HepG2 (cell line): ENCODE measurements around the gene PRRC2A. TPM values are rescaled to one million over a fixed set of nuclear protein-coding genes. Genes with fewer than 3 reads are reported as not detected.

ENCODE experiments used
- ADNP ChIP-seq: sonication (generic); formaldehyde crosslinking; IDR thresholded peaks from 2 replicates; pipeline ENCODE4 v1.4.0; 2020; ENCODE audit warnings: missing genetic modification reagents
- DRAP1 ChIP-seq: IDR thresholded peaks from 2 replicates; pipeline ENCODE4 v1.6.1; 2016; ENCODE audit warnings: missing genetic modification reagents, missing compliant biosample characterization
- FIP1L1 ChIP-seq: fragments of 200-400 bp; formaldehyde crosslinking; IDR thresholded peaks from 2 replicates; pipeline ENCODE4 v1.6.1; 2018; ENCODE audit warnings: low read depth, mild to moderate bottlenecking, low read length, moderate library complexity, borderline replicate concordance; ENCODE audit not compliant: insufficient read depth
- HNF4A ChIP-seq: sonication (generic); formaldehyde crosslinking; IDR thresholded peaks from 2 replicates; pipeline ENCODE4 v1.4.0; 2020; ENCODE audit warnings: missing genetic modification reagents
- IKZF5 ChIP-seq: IDR thresholded peaks from 2 replicates; pipeline ENCODE4 v1.6.1; 2018; ENCODE audit warnings: missing genetic modification reagents, mild to moderate bottlenecking, missing compliant biosample characterization
- ISL2 ChIP-seq: sonication (generic); formaldehyde crosslinking; IDR thresholded peaks from 2 replicates; pipeline ENCODE4 v1.5.0; 2020; ENCODE audit warnings: missing genetic modification reagents
- KLF13 ChIP-seq: sonication (generic); formaldehyde crosslinking; IDR thresholded peaks from 2 replicates; pipeline ENCODE4 v1.4.0; 2020; ENCODE audit warnings: mild to moderate bottlenecking, missing genetic modification reagents
- MEIS2 ChIP-seq: sonication (generic); formaldehyde crosslinking; IDR thresholded peaks from 2 replicates; pipeline ENCODE4 v1.9.0; 2021; ENCODE audit warnings: mild to moderate bottlenecking, missing genetic modification reagents
- NFATC3 ChIP-seq: sonication (generic); formaldehyde crosslinking; IDR thresholded peaks from 2 replicates; pipeline ENCODE4 v1.5.1; 2020; ENCODE audit warnings: mild to moderate bottlenecking, missing genetic modification reagents
- NR3C1 ChIP-seq: sonication (generic); formaldehyde crosslinking; IDR thresholded peaks from 2 replicates; pipeline ENCODE4 v1.4.0; 2020; ENCODE audit warnings: missing genetic modification reagents
- SOX5 ChIP-seq: IDR thresholded peaks from 2 replicates; pipeline ENCODE4 v1.6.1; 2016; ENCODE audit warnings: borderline replicate concordance
- SRSF9 ChIP-seq: fragments of 200-400 bp; formaldehyde crosslinking; IDR thresholded peaks from 2 replicates; pipeline ENCODE4 v1.6.1; 2018; ENCODE audit warnings: borderline replicate concordance, mild to moderate bottlenecking, low read depth, low read length; ENCODE audit not compliant: insufficient read depth, poor library complexity, severe bottlenecking
- TAF1 ChIP-seq: sonication (generic); formaldehyde crosslinking; IDR thresholded peaks from 2 replicates; pipeline ENCODE4 v1.4.0; 2020; ENCODE audit warnings: missing genetic modification reagents
- TGIF2 ChIP-seq: IDR thresholded peaks from 2 replicates; pipeline ENCODE4 v1.6.1; 2016; ENCODE audit warnings: control low read depth, missing compliant biosample characterization
- TOE1 ChIP-seq: sonication (generic); formaldehyde crosslinking; IDR thresholded peaks from 2 replicates; pipeline ENCODE4 v1.4.0; 2020; ENCODE audit warnings: mild to moderate bottlenecking, missing genetic modification reagents
- YEATS4 ChIP-seq: sonication (generic); formaldehyde crosslinking; IDR thresholded peaks from 2 replicates; pipeline ENCODE4 v1.4.0; 2020; ENCODE audit warnings: missing genetic modification reagents, borderline replicate concordance
- ZKSCAN1 ChIP-seq: fragments of 150-350 bp; IDR thresholded peaks from 2 replicates; pipeline ENCODE4 v1.6.1; 2014; ENCODE audit warnings: low read length
- ZNF552 ChIP-seq: sonication (generic); formaldehyde crosslinking; IDR thresholded peaks from 2 replicates; pipeline ENCODE4 v1.9.0; 2022; ENCODE audit warnings: missing genetic modification reagents, mild to moderate bottlenecking, borderline replicate concordance
- ZNF567 ChIP-seq: sonication (generic); formaldehyde crosslinking; IDR thresholded peaks from 2 replicates; pipeline ENCODE4 v1.8.1; 2023; ENCODE audit warnings: mild to moderate bottlenecking, missing genetic modification reagents, borderline replicate concordance
- ZNF577 ChIP-seq: sonication (generic); formaldehyde crosslinking; IDR thresholded peaks from 2 replicates; pipeline ENCODE4 v1.4.0; 2020; ENCODE audit warnings: mild to moderate bottlenecking, low read depth, missing genetic modification reagents, borderline replicate concordance
- ZNF629 ChIP-seq: sonication (generic); formaldehyde crosslinking; conservative IDR thresholded peaks from 2 replicates; pipeline ENCODE4 v1.5.0; 2020; ENCODE audit warnings: missing genetic modification reagents
- ZNF713 ChIP-seq: sonication (generic); formaldehyde crosslinking; IDR thresholded peaks from 2 replicates; pipeline ENCODE4 v1.4.0; 2020; ENCODE audit warnings: mild to moderate bottlenecking, missing genetic modification reagents
- ZNF780A ChIP-seq: sonication (generic); formaldehyde crosslinking; IDR thresholded peaks from 2 replicates; pipeline ENCODE4 v1.8.0; 2022; ENCODE audit warnings: mild to moderate bottlenecking, missing genetic modification reagents, moderate library complexity
- ZSCAN21 ChIP-seq: sonication (generic); formaldehyde crosslinking; IDR thresholded peaks from 2 replicates; pipeline ENCODE4 v1.8.0; 2022; ENCODE audit warnings: mild to moderate bottlenecking, missing genetic modification reagents, moderate library complexity, borderline replicate concordance
- polyA plus RNA-seq, 8 experiments: library from polyadenylated mRNA; depleted of rRNA in 3 of 8; stranded (reverse) in 7 of 8; unstranded in 1 of 8; fragments of >200 nt; fragmentation: Illumina TruSeq in 4 of 8; extraction: Trizol in 4 of 8; gene quantifications; 2 replicates each; pipeline versions ENCODE4 v1.2.1 to v1.2.3, GENCODE V29; 2011 to 2016; ENCODE audit warnings: low read depth in 4 of 8, missing spikeins in 1 of 8, mixed read lengths in 1 of 8; ENCODE audit not compliant: insufficient read depth in 1 of 8
- total RNA-seq, 5 experiments: library from RNA; depleted of rRNA; stranded (reverse); fragments of >200 nt; fragmentation: Illumina TruSeq; extraction: Trizol; gene quantifications; 2 replicates each; pipeline ENCODE4 v1.2.3, GENCODE V29; 2016; ENCODE audit warnings: low read depth in 1 of 5
- TF ChIP-seq, protein P1 (sequence below): sonication (generic); formaldehyde crosslinking; conservative IDR thresholded peaks from 2 replicates; pipeline ENCODE4 v1.4.0; 2020; ENCODE audit warnings: missing genetic modification reagents
- TF ChIP-seq, protein P2 (sequence below): sonication (generic); formaldehyde crosslinking; IDR thresholded peaks from 2 replicates; pipeline ENCODE4 v1.5.1; 2020; ENCODE audit warnings: mild to moderate bottlenecking, moderate library complexity, missing genetic modification reagents

The PRRC2A gene
- total and polyA plus RNA-seq, 2 of the 13 experiments (the other 11 are each of a cell fraction or from before 2014, with no cell fraction given): 38.9 to 47.4 TPM

- TF ChIP-seq, protein P1, sequence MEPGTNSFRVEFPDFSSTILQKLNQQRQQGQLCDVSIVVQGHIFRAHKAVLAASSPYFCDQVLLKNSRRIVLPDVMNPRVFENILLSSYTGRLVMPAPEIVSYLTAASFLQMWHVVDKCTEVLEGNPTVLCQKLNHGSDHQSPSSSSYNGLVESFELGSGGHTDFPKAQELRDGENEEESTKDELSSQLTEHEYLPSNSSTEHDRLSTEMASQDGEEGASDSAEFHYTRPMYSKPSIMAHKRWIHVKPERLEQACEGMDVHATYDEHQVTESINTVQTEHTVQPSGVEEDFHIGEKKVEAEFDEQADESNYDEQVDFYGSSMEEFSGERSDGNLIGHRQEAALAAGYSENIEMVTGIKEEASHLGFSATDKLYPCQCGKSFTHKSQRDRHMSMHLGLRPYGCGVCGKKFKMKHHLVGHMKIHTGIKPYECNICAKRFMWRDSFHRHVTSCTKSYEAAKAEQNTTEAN (CRISPR knock-in tag): no peak; the same call in none of the 2 replicates
- TF ChIP-seq SOX5 (CRISPR knock-in tag) (no peak), KLF13 (no peak), ZKSCAN1 (no peak), ZNF629 (CRISPR knock-in tag) (no peak; the same call in 1 of the 2 replicates), ZNF552 (CRISPR knock-in tag) (no peak), HNF4A (CRISPR knock-in tag) (no peak), ZNF713 (CRISPR knock-in tag) (no peak), YEATS4 (CRISPR knock-in tag) (peak; percentile 88), TGIF2 (CRISPR knock-in tag) (peak; percentile 95), NR3C1 (no peak), DRAP1 (CRISPR knock-in tag) (peak; percentile 90), ZNF577 (CRISPR knock-in tag) (no peak), MEIS2 (CRISPR knock-in tag) (peak; percentile 84), FIP1L1 (no peak), SRSF9 (no peak), TOE1 (no peak), ZSCAN21 (CRISPR knock-in tag) (no peak), ADNP (CRISPR knock-in tag) (no peak), TAF1 (CRISPR knock-in tag) (peak; percentile 83), IKZF5 (CRISPR knock-in tag) (0 out of 2 replicates have a peak, but pooled peaks have one; percentile 52), NFATC3 (CRISPR knock-in tag) (peak; percentile 88), ISL2 (CRISPR knock-in tag) (peak; percentile 56; the same call in 1 of the 2 replicates), ZNF780A (no peak), ZNF567 (CRISPR knock-in tag) (no peak; the same call in 1 of the 2 replicates)
- TF ChIP-seq, protein P2, sequence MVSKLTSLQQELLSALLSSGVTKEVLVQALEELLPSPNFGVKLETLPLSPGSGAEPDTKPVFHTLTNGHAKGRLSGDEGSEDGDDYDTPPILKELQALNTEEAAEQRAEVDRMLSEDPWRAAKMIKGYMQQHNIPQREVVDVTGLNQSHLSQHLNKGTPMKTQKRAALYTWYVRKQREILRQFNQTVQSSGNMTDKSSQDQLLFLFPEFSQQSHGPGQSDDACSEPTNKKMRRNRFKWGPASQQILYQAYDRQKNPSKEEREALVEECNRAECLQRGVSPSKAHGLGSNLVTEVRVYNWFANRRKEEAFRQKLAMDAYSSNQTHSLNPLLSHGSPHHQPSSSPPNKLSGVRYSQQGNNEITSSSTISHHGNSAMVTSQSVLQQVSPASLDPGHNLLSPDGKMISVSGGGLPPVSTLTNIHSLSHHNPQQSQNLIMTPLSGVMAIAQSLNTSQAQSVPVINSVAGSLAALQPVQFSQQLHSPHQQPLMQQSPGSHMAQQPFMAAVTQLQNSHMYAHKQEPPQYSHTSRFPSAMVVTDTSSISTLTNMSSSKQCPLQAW (CRISPR knock-in tag): peak; percentile 76
Observed at GRCh38 chr6:31665501-31666336, 45.2 kb downstream of the PRRC2A start, which contains the start of gene CSNK2B (continued).
